ENCODE measurements around the gene COL28A1. TPM values are rescaled to one million over a fixed set of nuclear protein-coding genes. Genes with fewer than 3 reads are reported as not detected.

Gene COL28A1
- total RNA-seq, 1 experiment from 2014 or later: 2.2 TPM

- no TSS peak for BruUV-seq (replicated peaks)
- peak in 1 of 2 experiments; percentile 51 for DNase-seq
- Histone ChIP-seq H3K79me2 (ENCODE audit: low read depth) (no peaks in the 10 kb centered on the region), H3K4me1 (replicated peaks; ENCODE audit: insufficient read depth) (peaks cover 36% of the 10 kb centered on the region), H3K9me2 (ENCODE audit: insufficient read depth) (no peaks in the 10 kb centered on the region), H3K36me3 (ENCODE audit: low read depth) (no peaks in the 10 kb centered on the region), H3F3A (ENCODE audit: insufficient read depth, low read depth) (peaks cover 18% of the 10 kb centered on the region), H2AFZ (no peak overlapping the region), H3K27ac (peak overlapping the region; percentile 84), H3K4me3 (no peak overlapping the region), H4K20me1 (ENCODE audit: insufficient read depth) (no peaks in the 10 kb centered on the region), H3K9me3 (ENCODE audit: insufficient read depth, low read depth) (no peaks in the 10 kb centered on the region), H3K4me2 (no peak overlapping the region), H3K27me3 (ENCODE audit: insufficient read depth, low read depth) (no peaks in the 10 kb centered on the region)
- intact Hi-C loops (cut with micrococcal nuclease; ENCODE audit: unreplicated experiment): loop anchor here (10.0 kb wide), 1 partner anchor 150 kb away; no protein-coding TSS in a partner anchor
- TF ChIP-seq EZH2 (IDR thresholded peaks at IDR 0.05; ENCODE audit: low read depth): no peak
- no peak for TF ChIP-seq CTCF (conservative IDR thresholded peaks at IDR 0.05)
- ChIA-PET POLR2A (ENCODE audit: unreplicated experiment) (no interaction called here), CTCF (no interaction called here)
Measured at GRCh38 chr7:7414791-7415603, 120.7 kb downstream of the COL28A1 start.

GRCh38 chr7:7408001-7408770, 127.5 kb downstream of the COL28A1 start:
- ChIA-PET CTCF (no interaction called here), POLR2A (ENCODE audit: unreplicated experiment) (no interaction called here)
- peaks cover 5% of the 10 kb centered on the region for H3F3A ChIP-seq (ENCODE audit: insufficient read depth, low read depth)
- H3K79me2 ChIP-seq (ENCODE audit: low read depth): no peaks in the 10 kb centered on the region
- no peaks in the 10 kb centered on the region for H3K9me3 ChIP-seq (ENCODE audit: insufficient read depth, low read depth)
- H3K27me3 ChIP-seq (ENCODE audit: insufficient read depth, low read depth): no peaks in the 10 kb centered on the region
- H2AFZ ChIP-seq: no peak overlapping the region; the same call in 1 of the 2 replicates
- TF ChIP-seq CTCF (conservative IDR thresholded peaks at IDR 0.05) (no peak), EZH2 (IDR thresholded peaks at IDR 0.05; ENCODE audit: low read depth) (no peak)
- DNase-seq: peak; percentile 38 to 91
- peak overlapping the region; percentile 64 for H3K27ac ChIP-seq
- H3K36me3 ChIP-seq (ENCODE audit: low read depth): no peaks in the 10 kb centered on the region
- intact Hi-C loops (cut with micrococcal nuclease; ENCODE audit: unreplicated experiment): loop anchor here (2.0 kb wide), 1 partner anchor 53 kb away; no protein-coding TSS in a partner anchor
- peaks cover 24% of the 10 kb centered on the region for H3K4me1 ChIP-seq (replicated peaks; ENCODE audit: insufficient read depth)
- no TSS peak for BruUV-seq (replicated peaks)
- peak overlapping the region; percentile 34 for H3K4me2 ChIP-seq
- H4K20me1 ChIP-seq (ENCODE audit: insufficient read depth): no peaks in the 10 kb centered on the region
- H3K9me2 ChIP-seq (ENCODE audit: insufficient read depth): no peaks in the 10 kb centered on the region
- H3K4me3 ChIP-seq: peak overlapping the region; percentile 1; the same call in 1 of the 2 replicates

GRCh38 chr7:7405461-7405860, 130.2 kb downstream of the COL28A1 start:
- DNase-seq: no peak
- Histone ChIP-seq H3K27ac (no peak overlapping the region), H3K4me1 (replicated peaks; ENCODE audit: insufficient read depth) (peaks cover 24% of the 10 kb centered on the region), H3K9me3 (ENCODE audit: insufficient read depth, low read depth) (no peaks in the 10 kb centered on the region), H3K79me2 (ENCODE audit: low read depth) (no peaks in the 10 kb centered on the region), H3F3A (ENCODE audit: insufficient read depth, low read depth) (peaks cover 5% of the 10 kb centered on the region), H3K9me2 (ENCODE audit: insufficient read depth) (no peaks in the 10 kb centered on the region), H3K27me3 (ENCODE audit: insufficient read depth, low read depth) (no peaks in the 10 kb centered on the region), H2AFZ (no peak overlapping the region), H3K4me2 (no peak overlapping the region), H4K20me1 (ENCODE audit: insufficient read depth) (no peaks in the 10 kb centered on the region), H3K4me3 (no peak overlapping the region), H3K36me3 (ENCODE audit: low read depth) (no peaks in the 10 kb centered on the region)
- CTCF ChIA-PET: interaction anchor here (0.6 kb wide), 1 partner anchor 18 kb away, joined by 3 read pairs; no protein-coding TSS in a partner anchor
- TF ChIP-seq EZH2 (IDR thresholded peaks at IDR 0.05; ENCODE audit: low read depth): no peak
- TF ChIP-seq CTCF (conservative IDR thresholded peaks at IDR 0.05): no peak
- intact Hi-C loops (cut with micrococcal nuclease; ENCODE audit: unreplicated experiment): no loop called here
- POLR2A ChIA-PET (ENCODE audit: unreplicated experiment): no interaction called here
- BruUV-seq (replicated peaks): no TSS peak
